BE2C (cell line): ENCODE results near the gene HS3ST5.

ENCODE experiments used
- DNase-seq: peaks from one replicate; pipeline ENCODE4 v3.0.0-alpha.2; 2020
- H3K27me3 ChIP-seq: fragments of 250-450 bp; sonication (Bioruptor Pico); 2 replicates; pipeline ENCODE4 v1.5.1; 2020; ENCODE audit warnings: mild to moderate bottlenecking
- H3K36me3 ChIP-seq: fragments of 250-450 bp; sonication (Bioruptor Pico); 2 replicates; pipeline ENCODE4 v1.5.1; 2020; ENCODE audit warnings: mild to moderate bottlenecking
- H3K4me1 ChIP-seq: fragments of 250-450 bp; sonication (Bioruptor Pico); 2 replicates; pipeline ENCODE4 v1.5.1; 2020
- H3K4me3 ChIP-seq: 2 replicates; pipeline ENCODE4 v1.5.1; 2011; ENCODE audit warnings: low read depth, low read length
- H3K9me3 ChIP-seq: fragments of 250-450 bp; sonication (Bioruptor Pico); 2 replicates; pipeline ENCODE4 v1.5.1; 2020
- CTCF ChIP-seq: IDR thresholded peaks from 2 replicates; pipeline ENCODE4 v1.5.1; 2012; ENCODE audit warnings: mild to moderate bottlenecking, low read depth, low read length

HS3ST5 gene

GRCh38 chr6:114058435-114058834 lies 284.4 kb downstream of the HS3ST5 start:
- TF ChIP-seq CTCF: no peak
- peaks cover 10% of the 10 kb centered on the region; the same call in 1 of the 2 replicates for H3K4me1 ChIP-seq
- peak; percentile 39 for DNase-seq
- peaks cover 13% of the 10 kb centered on the region for H3K36me3 ChIP-seq
- H3K9me3 ChIP-seq: no peaks in the 10 kb centered on the region
- no peaks in the 10 kb centered on the region for H3K27me3 ChIP-seq
- H3K4me3 ChIP-seq: no peak overlapping the region

GRCh38 chr6:114055763-114056162 lies 287.1 kb downstream of the HS3ST5 start:
- no peak for DNase-seq
- H3K4me3 ChIP-seq: no peak overlapping the region
- H3K36me3 ChIP-seq: peaks cover 8% of the 10 kb centered on the region
- TF ChIP-seq CTCF: no peak
- H3K27me3 ChIP-seq: no peaks in the 10 kb centered on the region
- no peaks in the 10 kb centered on the region for H3K9me3 ChIP-seq
- H3K4me1 ChIP-seq: peaks cover 10% of the 10 kb centered on the region; the same call in 1 of the 2 replicates

DNA sequence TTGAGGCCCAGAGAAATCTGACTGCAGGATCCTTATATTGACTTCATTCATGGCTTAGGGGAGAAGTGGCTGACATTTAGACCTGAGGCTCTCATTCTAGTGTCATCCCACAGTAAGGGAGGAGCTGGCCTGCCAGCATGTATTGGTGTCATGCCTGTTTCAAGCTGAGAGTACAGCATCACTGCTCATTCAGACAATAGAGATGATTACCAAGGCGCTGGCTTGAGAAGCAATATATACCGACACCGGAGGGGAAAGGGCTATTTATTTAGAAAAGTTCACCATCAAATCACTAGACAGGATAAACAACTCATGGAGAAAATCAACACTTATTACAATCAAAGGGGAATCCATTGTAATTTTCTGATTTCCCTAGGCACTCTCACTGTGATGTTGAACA lies 287.5 kb downstream of the HS3ST5 start:
- Histone ChIP-seq H3K4me1 (peaks cover 10% of the 10 kb centered on the region; the same call in 1 of the 2 replicates), H3K27me3 (no peaks in the 10 kb centered on the region), H3K9me3 (no peaks in the 10 kb centered on the region), H3K4me3 (no peak overlapping the region), H3K36me3 (peaks cover 8% of the 10 kb centered on the region)
- TF ChIP-seq CTCF: no peak
- no peak for DNase-seq

DNA sequence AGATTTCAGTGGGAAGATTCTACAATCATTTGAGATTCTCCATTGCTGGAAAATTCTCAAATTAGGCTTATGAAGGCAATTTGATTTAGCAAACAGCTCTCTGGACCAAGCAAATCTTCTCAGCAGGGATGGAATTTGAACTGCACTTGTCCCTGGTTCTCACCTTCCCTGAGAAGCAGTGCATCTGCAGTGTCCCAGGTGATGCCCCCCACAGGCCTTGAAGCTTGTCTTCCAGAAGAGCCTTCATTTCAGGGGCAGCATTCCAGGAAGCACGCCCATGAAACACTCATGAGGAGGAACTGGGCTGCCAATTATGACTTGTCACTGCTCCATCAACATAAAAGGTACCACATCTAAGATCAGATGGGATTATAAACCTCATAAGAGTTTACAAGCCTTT lies 289.0 kb downstream of the HS3ST5 start:
- no peak for TF ChIP-seq CTCF
- Histone ChIP-seq H3K27me3 (no peaks in the 10 kb centered on the region), H3K36me3 (peaks cover 8% of the 10 kb centered on the region), H3K4me3 (no peak overlapping the region), H3K4me1 (peaks cover 4% of the 10 kb centered on the region; the same call in 1 of the 2 replicates), H3K9me3 (no peaks in the 10 kb centered on the region)
- DNase-seq: no peak

DNA sequence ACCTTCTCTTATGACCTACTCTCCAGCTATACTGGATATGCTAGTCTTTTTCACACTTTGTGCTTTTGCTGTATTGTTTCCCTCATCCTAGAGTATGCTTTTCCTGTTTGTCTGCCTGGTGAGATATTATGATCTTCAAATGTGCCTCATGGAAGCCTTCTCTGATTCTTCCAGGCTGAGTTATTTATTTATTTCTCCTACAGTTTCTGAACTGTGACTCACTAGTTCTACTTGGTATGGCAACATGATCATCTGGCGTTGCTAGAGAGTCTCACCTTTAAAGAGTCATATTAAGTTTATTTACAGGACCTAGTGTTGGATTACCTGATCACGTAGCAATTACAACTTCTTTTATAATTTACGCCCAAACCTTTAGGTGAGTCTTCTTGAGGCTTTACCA lies 290.7 kb downstream of the HS3ST5 start:
- no peak for TF ChIP-seq CTCF
- H3K9me3 ChIP-seq: no peaks in the 10 kb centered on the region
- no peak for DNase-seq
- H3K4me1 ChIP-seq: no peaks in the 10 kb centered on the region
- H3K4me3 ChIP-seq: no peak overlapping the region
- no peaks in the 10 kb centered on the region for H3K27me3 ChIP-seq
- H3K36me3 ChIP-seq: peaks cover 3% of the 10 kb centered on the region

- Histone ChIP-seq H3K27me3 (no peaks in the 10 kb centered on the region), H3K4me1 (no peaks in the 10 kb centered on the region), H3K4me3 (no peak overlapping the region), H3K9me3 (no peaks in the 10 kb centered on the region), H3K36me3 (no peaks in the 10 kb centered on the region)
- no peak for TF ChIP-seq CTCF
- no peak for DNase-seq
Measured at GRCh38 chr6:114051031-114051430, 291.8 kb downstream of the HS3ST5 start.
